ENCODE measurements around the gene NCR2.

GRCh38 chr6:41344876-41345275, 9.5 kb downstream of the NCR2 start:
- TF ChIP-seq CTCF (IDR thresholded peaks at IDR 0.05 in 4 of 5, conservative IDR thresholded peaks at IDR 0.05 in 1 of 5) (no peak), POLR2A (IDR thresholded peaks at IDR 0.05) (no peak)
